IMR-90 (cell line): ENCODE results near the gene PSMB3.

Experiments used
- CTCF ChIP-seq: conservative IDR thresholded peaks from 2 replicates; pipeline ENCODE4 v1.5.1; 2012; ENCODE audit warnings: mild to moderate bottlenecking, low read depth, low read length, improper control_type of control experiment
- FOS ChIP-seq: fragments of 150-350 bp; IDR thresholded peaks from 2 replicates; pipeline ENCODE4 v1.6.1; 2016; ENCODE audit warnings: low read depth, low read length
- MAFK ChIP-seq: IDR thresholded peaks from 2 replicates; pipeline ENCODE4 v1.6.1; 2012; ENCODE audit warnings: low read depth, low read length, improper control_type of control experiment
- POLR2A ChIP-seq: IDR thresholded peaks from 2 replicates; pipeline ENCODE4 v1.6.1; 2012; ENCODE audit warnings: mild to moderate bottlenecking, low read depth, low read length
- RAD21 ChIP-seq: IDR thresholded peaks from 2 replicates; pipeline ENCODE4 v1.6.1; 2012; ENCODE audit warnings: low read length, improper control_type of control experiment
- RFX5 ChIP-seq: IDR thresholded peaks from 2 replicates; pipeline ENCODE4 v1.8.0; 2012; ENCODE audit warnings: low read depth, mild to moderate bottlenecking, low read length, moderate library complexity

GRCh38 chr17:38730526-38731379 is 21.8 kb upstream of the PSMB3 start:
- TF ChIP-seq CTCF (no peak), POLR2A (no peak), RFX5 (no peak), MAFK (no peak), FOS (no peak), RAD21 (no peak)
